Keratinocyte (primary cell): Measurements from ENCODE around the gene EXOC6B. TPM values are rescaled to one million over a fixed set of nuclear protein-coding genes. Genes with fewer than 3 reads are reported as not detected.

Experiments used
- DNase-seq: peaks from one replicate; pipeline ENCODE4 v3.0.0-alpha.2; 2011; ENCODE audit warnings: low read depth, missing footprints, low spot score
- FAIRE-seq: peaks from 2 replicates; lab custom pipeline; 2011; peaks lifted over from hg19 to GRCh38; lab: Jason Lieb, UNC
- H2AFZ ChIP-seq: 2 replicates; pipeline ENCODE4 v1.6.0; 2012; ENCODE audit warnings: low read length, control low read depth, inconsistent platforms; ENCODE audit not compliant: control insufficient read depth
- H3K27ac ChIP-seq: 2 replicates; pipeline ENCODE4 v1.5.1; 2011; ENCODE audit warnings: low read length; ENCODE audit not compliant: control insufficient read depth, insufficient read depth
- H3K27me3 ChIP-seq: 3 replicates; pipeline ENCODE4 v1.6.0; 2011; ENCODE audit warnings: low read length; ENCODE audit not compliant: control insufficient read depth, insufficient read depth; ENCODE audit errors: extremely low read depth
- H3K36me3 ChIP-seq, 2 experiments: 2 replicates in 1 of 2; 3 replicates in 1 of 2; pipeline ENCODE4 v1.5.1; 2011; ENCODE audit warnings: low read length in 2 of 2, mild to moderate bottlenecking in 1 of 2; ENCODE audit not compliant: control insufficient read depth in 2 of 2, insufficient read depth in 2 of 2; ENCODE audit errors: extremely low read depth in 1 of 2
- H3K4me1 ChIP-seq: 3 replicates; pipeline ENCODE4 v1.5.1; 2011; ENCODE audit warnings: low read length; ENCODE audit not compliant: control insufficient read depth, insufficient read depth; ENCODE audit errors: extremely low read depth
- H3K4me2 ChIP-seq: 3 replicates; pipeline ENCODE4 v1.6.0; 2011; ENCODE audit warnings: low read depth, low read length; ENCODE audit not compliant: control insufficient read depth, insufficient read depth; ENCODE audit errors: extremely low read depth
- H3K4me3 ChIP-seq, 3 experiments: fragments of 200-600 bp in 1 of 3; sonication (generic) in 1 of 3; 2 replicates in 2 of 3; 3 replicates in 1 of 3; pipeline ENCODE4 v1.5.1; 2011 to 2016; ENCODE audit warnings: low read length in 3 of 3, mild to moderate bottlenecking in 3 of 3, control low read depth in 2 of 3, inconsistent platforms in 1 of 3, low read depth in 1 of 3, mixed read lengths in 1 of 3, mixed run types in 1 of 3, moderate library complexity in 1 of 3; ENCODE audit not compliant: control insufficient read depth in 2 of 3, insufficient read depth in 2 of 3; ENCODE audit errors: extremely low read depth in 1 of 3
- H3K79me2 ChIP-seq: 2 replicates; pipeline ENCODE4 v1.6.0; 2012; ENCODE audit warnings: low read length; ENCODE audit not compliant: control insufficient read depth, insufficient read depth
- H3K9ac ChIP-seq: 3 replicates; pipeline ENCODE4 v1.6.0; 2011; ENCODE audit warnings: low read length; ENCODE audit not compliant: control insufficient read depth, insufficient read depth; ENCODE audit errors: extremely low read depth
- H3K9me1 ChIP-seq: 3 replicates; pipeline ENCODE4 v1.6.0; 2011; ENCODE audit warnings: low read length; ENCODE audit not compliant: control insufficient read depth, insufficient read depth; ENCODE audit errors: extremely low read depth
- H3K9me3 ChIP-seq: 2 replicates; pipeline ENCODE4 v1.5.1; 2012; ENCODE audit warnings: low read depth, low read length; ENCODE audit not compliant: control insufficient read depth
- H4K20me1 ChIP-seq: 3 replicates; pipeline ENCODE4 v1.6.0; 2011; ENCODE audit warnings: low read length; ENCODE audit not compliant: control insufficient read depth, insufficient read depth; ENCODE audit errors: extremely low read depth
- CTCF ChIP-seq, 3 experiments: IDR thresholded peaks in 1 of 3; conservative IDR thresholded peaks in 1 of 3; optimal IDR thresholded peaks in 1 of 3; 2 replicates in 2 of 3; 3 replicates in 1 of 3; pipeline versions ENCODE3 to v1.5.1; 2011; ENCODE audit warnings: low read length in 3 of 3, mild to moderate bottlenecking in 3 of 3, moderate library complexity in 2 of 3, control low read depth in 1 of 3, inconsistent platforms in 1 of 3; ENCODE audit not compliant: insufficient read depth in 2 of 3; ENCODE audit errors: extremely low read depth in 1 of 3
- EZH2 ChIP-seq: IDR thresholded peaks from one replicate; pipeline ENCODE4 v1.6.1; 2012; ENCODE audit warnings: inconsistent platforms, mild to moderate bottlenecking, low read length, moderate library complexity
- dilution Hi-C: fragments of 300-500 bp; cut with MboI; formaldehyde crosslinking; loops from one replicate; pipeline ENCODE4 v1.7.0; 2020; ENCODE audit warnings: low sequenced_read_pairs; ENCODE audit not compliant: extremely low pct_ligation_motif_present
- polyA plus RNA-seq, 5 experiments: library from polyadenylated mRNA; depleted of rRNA in 3 of 5; stranded (reverse) in 3 of 5; stranded (forward) in 1 of 5; unstranded in 1 of 5; fragments of >200 nt; gene quantifications; 1 replicate in 1 of 5; 2 replicates in 3 of 5; 3 replicates in 1 of 5; pipeline versions ENCODE4 v1.2.1 to v1.2.3, GENCODE V29; 2011 to 2012; ENCODE audit warnings: missing spikeins in 2 of 5, low read depth in 1 of 5, low replicate concordance in 1 of 5

Gene EXOC6B
- polyA plus RNA-seq, 1 donor (not counting 4 experiments of a cell fraction or from before 2014, with no cell fraction given) = 37.3 TPM

DNA sequence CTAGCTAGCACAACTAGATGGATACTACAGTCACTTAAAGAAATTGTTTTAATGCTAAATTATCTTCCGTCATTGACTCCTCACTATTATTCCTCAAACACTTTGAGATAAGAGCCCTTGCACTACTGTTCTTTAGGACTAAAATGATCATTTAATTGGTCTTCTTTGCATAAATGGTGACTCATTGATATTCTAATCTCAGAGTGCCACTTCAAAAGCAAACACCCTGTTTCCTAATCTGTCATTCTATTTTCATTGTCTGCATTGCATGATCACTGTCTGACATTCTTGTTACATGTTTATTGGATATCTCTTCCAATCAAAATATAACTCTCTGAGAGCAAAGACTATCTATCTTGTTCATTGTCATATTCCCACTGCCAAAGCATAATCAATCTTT, 313.9 kb downstream of the EXOC6B start:
- Histone ChIP-seq H4K20me1 (no peaks in the 10 kb centered on the region), H3K4me1 (no peaks in the 10 kb centered on the region), H3K9me3 (no peaks in the 10 kb centered on the region), H3K36me3 (peaks cover 0 to 3% of the 10 kb centered on the region in 2 experiments), H2AFZ (no peak overlapping the region), H3K79me2 (no peaks in the 10 kb centered on the region), H3K27ac (no peak overlapping the region), H3K27me3 (no peaks in the 10 kb centered on the region), H3K9me1 (no peaks in the 10 kb centered on the region), H3K9ac (no peak overlapping the region), H3K4me3 (no peak overlapping the region), H3K4me2 (no peak overlapping the region)
- DNase-seq (no peak), FAIRE-seq (no peak)
- dilution Hi-C loops = no loop called here
- TF ChIP-seq CTCF (optimal IDR thresholded peaks at IDR 0.05 in 1 of 3, IDR thresholded peaks at IDR 0.05 in 1 of 3, conservative IDR thresholded peaks at IDR 0.05 in 1 of 3; ENCODE audit: extremely low read depth in 1 of 3, insufficient read depth in 2 of 3, low read length in 3 of 3) (no peak), EZH2 (no peak)

DNA sequence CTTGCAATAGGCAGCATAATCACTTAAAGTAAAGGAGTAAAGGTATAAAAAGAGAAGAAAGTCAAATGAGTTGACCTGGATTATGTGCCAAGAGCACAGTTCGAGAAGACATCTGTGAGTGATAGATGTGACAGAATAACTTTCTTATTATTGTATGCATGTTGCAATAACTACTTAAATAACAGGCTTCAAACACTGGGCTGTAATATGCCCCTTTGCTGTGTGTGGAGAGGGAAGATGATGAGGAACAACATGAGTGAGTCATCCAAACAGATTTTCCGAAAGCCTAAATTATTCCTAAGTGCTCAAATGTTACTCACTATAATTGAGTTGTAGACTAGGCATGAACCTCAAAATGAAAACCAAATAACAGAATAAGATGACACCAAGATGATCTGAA, 328.1 kb downstream of the EXOC6B start:
- no peaks in the 10 kb centered on the region for H3K9me1 ChIP-seq
- H3K79me2 ChIP-seq = no peaks in the 10 kb centered on the region
- H3K27ac ChIP-seq = no peak overlapping the region
- TF ChIP-seq CTCF (optimal IDR thresholded peaks at IDR 0.05 in 1 of 3, IDR thresholded peaks at IDR 0.05 in 1 of 3, conservative IDR thresholded peaks at IDR 0.05 in 1 of 3; ENCODE audit: extremely low read depth in 1 of 3, insufficient read depth in 2 of 3, low read length in 3 of 3) = no peak
- TF ChIP-seq EZH2 = no peak
- H3K4me2 ChIP-seq = no peak overlapping the region
- H2AFZ ChIP-seq = no peak overlapping the region
- DNase-seq (no peak), FAIRE-seq (no peak)
- H3K4me3 ChIP-seq = no peak overlapping the region
- no peaks in the 10 kb centered on the region for H3K9me3 ChIP-seq
- dilution Hi-C loops = no loop called here
- H4K20me1 ChIP-seq = no peaks in the 10 kb centered on the region
- H3K4me1 ChIP-seq = no peaks in the 10 kb centered on the region
- H3K9ac ChIP-seq = no peak overlapping the region
- H3K27me3 ChIP-seq = no peaks in the 10 kb centered on the region
- H3K36me3 ChIP-seq = no peaks in the 10 kb centered on the region
